Neural progenitor cell (in vitro differentiated cells): ENCODE measurements around the gene SLC2A8.

ENCODE experiments used
- CTCF ChIP-seq: fragments of 200-600 bp; sonication (generic); IDR thresholded peaks from 2 replicates; pipeline ENCODE4 v1.5.1; 2017; ENCODE audit warnings: antibody characterized with exemption, mild to moderate bottlenecking
- EZH2 ChIP-seq: fragments of 200-600 bp; sonication (generic); IDR thresholded peaks from 2 replicates; pipeline ENCODE4 v1.6.1; 2017; ENCODE audit warnings: antibody characterized with exemption, mild to moderate bottlenecking, moderate library complexity

- TF ChIP-seq EZH2 (no peak), CTCF (peak; percentile 44)
These were observed 21.1 kb downstream of the SLC2A8 start for GRCh38 chr9:127418037-127418471.
